Mesenchymal stem cell (in vitro differentiated cells and primary cell): Measurements from ENCODE around the gene BABAM2.
A peak's percentile ranks its signal among the peaks of the same experiment; 100 is the strongest.

ENCODE experiments used
- DNase-seq: peaks from one replicate; pipeline ENCODE4 v3.0.0-alpha.2; 2013
- H2AFZ ChIP-seq: one replicate; pipeline ENCODE4 v1.6.1; 2013; ENCODE audit warnings: low read depth, mild to moderate bottlenecking, control low read depth, inconsistent platforms, low read length, moderate library complexity
- H2AK5ac ChIP-seq: 2 replicates; pipeline ENCODE4 v1.6.1; 2013; ENCODE audit warnings: low read length, moderate library complexity, mild to moderate bottlenecking, inconsistent platforms; ENCODE audit not compliant: severe bottlenecking
- H2BK120ac ChIP-seq: one replicate; pipeline ENCODE4 v1.6.1; 2013; ENCODE audit warnings: low read depth, mild to moderate bottlenecking, inconsistent platforms, low read length, moderate library complexity
- H2BK12ac ChIP-seq, 2 experiments: one replicate each; pipeline ENCODE4 v1.6.1; 2013; ENCODE audit warnings: inconsistent platforms in 2 of 2, low read length in 2 of 2, mild to moderate bottlenecking in 2 of 2, moderate library complexity in 2 of 2, control low read depth in 1 of 2
- H2BK15ac ChIP-seq: one replicate; pipeline ENCODE4 v1.6.1; 2013; ENCODE audit warnings: mild to moderate bottlenecking, low read depth, inconsistent platforms; ENCODE audit not compliant: poor library complexity, severe bottlenecking
- H2BK5ac ChIP-seq: 2 replicates; pipeline ENCODE4 v1.6.1; 2013; ENCODE audit warnings: low read depth, mild to moderate bottlenecking, low read length, control low read depth, inconsistent platforms; ENCODE audit not compliant: poor library complexity, severe bottlenecking
- H3K14ac ChIP-seq, 2 experiments: one replicate each; pipeline ENCODE4 v1.6.1; 2013; ENCODE audit warnings: inconsistent platforms in 2 of 2, low read length in 2 of 2, control low read depth in 1 of 2, mild to moderate bottlenecking in 1 of 2, moderate library complexity in 1 of 2
- H3K18ac ChIP-seq, 2 experiments: one replicate each; pipeline ENCODE4 v1.6.1; 2013; ENCODE audit warnings: inconsistent platforms in 2 of 2, low read length in 2 of 2, control low read depth in 1 of 2, low read depth in 1 of 2, mild to moderate bottlenecking in 1 of 2
- H3K23ac ChIP-seq, 2 experiments: one replicate each; pipeline ENCODE4 v1.6.1; 2013; ENCODE audit warnings: inconsistent platforms in 2 of 2, low read length in 2 of 2, mild to moderate bottlenecking in 2 of 2, moderate library complexity in 2 of 2, control low read depth in 1 of 2
- H3K27ac ChIP-seq: 2 replicates; pipeline ENCODE4 v1.5.1; 2013; ENCODE audit warnings: mild to moderate bottlenecking, moderate library complexity, low read length, control low read depth, inconsistent platforms; ENCODE audit not compliant: poor library complexity, severe bottlenecking
- H3K27me3 ChIP-seq, 2 experiments: 2 replicates each; pipeline versions ENCODE4 v1.6.1 to v1.7.0; 2013; ENCODE audit warnings: low read length in 2 of 2, mild to moderate bottlenecking in 2 of 2, moderate library complexity in 2 of 2, control low read depth in 1 of 2, inconsistent platforms in 1 of 2; ENCODE audit not compliant: control insufficient read depth in 1 of 2, insufficient read depth in 1 of 2
- H3K36me3 ChIP-seq, 2 experiments: 2 replicates each; pipeline versions ENCODE4 v1.6.1 to v1.7.0; 2013; ENCODE audit warnings: low read length in 2 of 2, control low read depth in 1 of 2, inconsistent platforms in 1 of 2, low read depth in 1 of 2, mild to moderate bottlenecking in 1 of 2; ENCODE audit not compliant: insufficient read depth in 2 of 2, control insufficient read depth in 1 of 2
- H3K4ac ChIP-seq, 2 experiments: one replicate each; pipeline ENCODE4 v1.6.1; 2013; ENCODE audit warnings: inconsistent platforms in 2 of 2, low read length in 2 of 2, mild to moderate bottlenecking in 2 of 2, moderate library complexity in 2 of 2, control low read depth in 1 of 2, low read depth in 1 of 2
- H3K4me1 ChIP-seq: 2 replicates; pipeline ENCODE4 v1.6.1; 2013; ENCODE audit warnings: low read depth, low read length, control low read depth; ENCODE audit not compliant: control insufficient read depth, insufficient read depth
- H3K4me2 ChIP-seq: 2 replicates; pipeline ENCODE4 v1.6.1; 2013; ENCODE audit warnings: low read length, mild to moderate bottlenecking, inconsistent platforms; ENCODE audit not compliant: poor library complexity, severe bottlenecking
- H3K4me3 ChIP-seq, 2 experiments: 2 replicates each; pipeline versions ENCODE4 v1.5.1 to v1.7.0; 2013; ENCODE audit warnings: low read length in 2 of 2, mild to moderate bottlenecking in 2 of 2, control low read depth in 1 of 2, low read depth in 1 of 2; ENCODE audit not compliant: insufficient read depth in 1 of 2
- H3K79me1 ChIP-seq: replicated peaks from 2 replicates; pipeline ENCODE4 v1.6.1; 2013; ENCODE audit warnings: mild to moderate bottlenecking, control low read depth, low read length, inconsistent platforms; ENCODE audit not compliant: poor library complexity, severe bottlenecking
- H3K9ac ChIP-seq: 2 replicates; pipeline ENCODE4 v1.7.0; 2013; ENCODE audit warnings: mild to moderate bottlenecking, low read length, moderate library complexity
- H3K9me3 ChIP-seq: 2 replicates; pipeline ENCODE4 v1.7.0; 2013; ENCODE audit warnings: mild to moderate bottlenecking, low read length; ENCODE audit not compliant: control insufficient read depth
- H4K8ac ChIP-seq: one replicate; pipeline ENCODE4 v1.6.1; 2013; ENCODE audit warnings: inconsistent platforms, mild to moderate bottlenecking, low read length, moderate library complexity
- H4K91ac ChIP-seq: one replicate; pipeline ENCODE4 v1.6.1; 2013; ENCODE audit warnings: mild to moderate bottlenecking, low read length, inconsistent platforms
- WGBS: methylation state at CpG from one replicate; pipeline ENCODE4 v1.1.7; 2013; ENCODE audit warnings: mixed read lengths; 5-methylcytosine and 5-hydroxymethylcytosine counted together

BABAM2 gene

GRCh38 chr2:28338046-28338817 lies 447.7 kb downstream of the BABAM2 start:
- Histone ChIP-seq H3K4me1 (peaks cover 21% of the 10 kb centered on the region), H3K4me2 (no peak overlapping the region), H3K36me3 (peaks cover 7 to 13% of the 10 kb centered on the region in 2 experiments), H3K27ac (peak overlapping the region; percentile 45), H3K23ac (no peak overlapping the region), H2BK15ac (no peak overlapping the region), H3K4ac (peak overlapping the region in 1 of 2 experiments; percentile 95), H4K8ac (peak overlapping the region; percentile 43), H2AFZ (no peak overlapping the region), H4K91ac (no peak overlapping the region), H2BK12ac (peak overlapping the region in 1 of 2 experiments; percentile 38), H2AK5ac (peak overlapping the region; percentile 58), H3K79me1 (peaks cover 1% of the 10 kb centered on the region), H3K4me3 (no peak overlapping the region), H2BK120ac (peak overlapping the region; percentile 90), H3K9ac (peak overlapping the region; percentile 56), H2BK5ac (peak overlapping the region; percentile 46), H3K18ac (peak overlapping the region; percentile 70 to 88), H3K27me3 (no peaks in the 10 kb centered on the region), H3K9me3 (no peaks in the 10 kb centered on the region), H3K14ac (peak overlapping the region in 1 of 2 experiments; percentile 36)
- peak; percentile 99 for DNase-seq
- 26% methylated on average over 14 of the region's 14 CpGs for WGBS

GRCh38 chr2:28338831-28339321 lies 448.3 kb downstream of the BABAM2 start:
- Histone ChIP-seq H3K9ac (peak overlapping the region; percentile 56), H3K23ac (no peak overlapping the region), H2BK5ac (peak overlapping the region; percentile 46), H2AFZ (no peak overlapping the region), H2BK15ac (peak overlapping the region; percentile 84), H3K18ac (peak overlapping the region; percentile 88 to 97), H3K27ac (peak overlapping the region; percentile 38), H4K91ac (peak overlapping the region; percentile 93), H2AK5ac (peak overlapping the region; percentile 89), H4K8ac (peak overlapping the region; percentile 94), H3K4ac (peak overlapping the region; percentile 80 to 95), H3K4me1 (peaks cover 23% of the 10 kb centered on the region), H2BK120ac (peak overlapping the region; percentile 90), H3K4me2 (no peak overlapping the region), H2BK12ac (peak overlapping the region; percentile 71 to 84), H3K14ac (peak overlapping the region in 1 of 2 experiments; percentile 55), H3K27me3 (no peaks in the 10 kb centered on the region), H3K9me3 (no peaks in the 10 kb centered on the region), H3K36me3 (peaks cover 7 to 13% of the 10 kb centered on the region in 2 experiments), H3K79me1 (peaks cover 1% of the 10 kb centered on the region), H3K4me3 (no peak overlapping the region)
- DNase-seq: peak; percentile 49
- WGBS: 59% methylated on average over 7 of the region's 7 CpGs

DNA sequence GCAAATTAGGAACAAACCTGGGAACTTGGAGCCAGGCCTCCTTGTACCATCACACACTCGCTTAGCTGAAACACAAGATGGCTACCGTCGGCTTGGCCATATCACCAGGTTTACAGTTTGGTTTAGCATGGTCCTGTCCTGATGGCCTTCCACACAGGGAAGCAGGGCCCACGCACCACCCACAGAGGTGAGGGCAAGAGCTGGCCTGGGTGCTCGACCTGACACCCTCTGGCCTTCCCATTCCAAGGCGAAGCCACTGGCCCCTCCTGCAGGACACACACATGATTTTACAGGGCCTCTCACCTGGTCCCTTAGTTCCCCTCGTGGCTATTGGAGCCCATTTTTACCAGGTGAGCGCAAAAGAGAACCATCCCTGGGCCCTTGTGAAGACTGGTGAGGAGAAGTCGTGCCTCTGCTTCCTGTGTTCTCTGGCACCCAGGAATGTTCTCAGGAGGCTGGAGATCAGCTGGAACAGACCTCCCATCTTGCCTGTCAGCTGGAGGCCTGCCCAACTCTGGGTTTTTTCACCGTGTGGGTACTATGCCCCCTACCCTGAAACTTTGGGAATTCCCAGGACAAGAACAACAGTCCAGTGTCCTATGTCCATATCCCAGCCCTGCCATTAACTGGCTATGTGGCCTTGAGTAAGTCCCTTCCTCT lies 449.1 kb downstream of the BABAM2 start:
- Histone ChIP-seq H2AK5ac (peak overlapping the region; percentile 72), H2BK5ac (no peak overlapping the region), H3K79me1 (peaks cover 1% of the 10 kb centered on the region), H2BK12ac (peak overlapping the region; percentile 71 to 84), H3K9ac (no peak overlapping the region), H4K91ac (peak overlapping the region; percentile 98), H2BK15ac (peak overlapping the region; percentile 84), H2AFZ (no peak overlapping the region), H3K4me1 (peaks cover 24% of the 10 kb centered on the region), H3K23ac (no peak overlapping the region), H3K18ac (peak overlapping the region; percentile 23 to 97), H3K27ac (no peak overlapping the region), H4K8ac (peak overlapping the region; percentile 93), H3K4me2 (no peak overlapping the region), H3K27me3 (no peaks in the 10 kb centered on the region), H3K36me3 (peaks cover 7 to 10% of the 10 kb centered on the region in 2 experiments), H3K4me3 (no peak overlapping the region), H3K14ac (no peak overlapping the region), H3K4ac (peak overlapping the region; percentile 65 to 71), H3K9me3 (no peaks in the 10 kb centered on the region), H2BK120ac (peak overlapping the region; percentile 90)
- 92% methylated on average over 10 of the region's 10 CpGs for WGBS
- DNase-seq: no peak
